Midbrain (tissue), 1 donor: ENCODE results near the gene SATB1.
"Not testable (repeated sequence)": the region's sequence is repeated elsewhere in the genome, so short reads cannot be mapped to it uniquely, and the experiment has no call there.

Experiments used
- DNase-seq: peaks from one replicate; lab custom pipeline; 2025; lab: John Stamatoyannopoulos, UW

SATB1 gene

DNA sequence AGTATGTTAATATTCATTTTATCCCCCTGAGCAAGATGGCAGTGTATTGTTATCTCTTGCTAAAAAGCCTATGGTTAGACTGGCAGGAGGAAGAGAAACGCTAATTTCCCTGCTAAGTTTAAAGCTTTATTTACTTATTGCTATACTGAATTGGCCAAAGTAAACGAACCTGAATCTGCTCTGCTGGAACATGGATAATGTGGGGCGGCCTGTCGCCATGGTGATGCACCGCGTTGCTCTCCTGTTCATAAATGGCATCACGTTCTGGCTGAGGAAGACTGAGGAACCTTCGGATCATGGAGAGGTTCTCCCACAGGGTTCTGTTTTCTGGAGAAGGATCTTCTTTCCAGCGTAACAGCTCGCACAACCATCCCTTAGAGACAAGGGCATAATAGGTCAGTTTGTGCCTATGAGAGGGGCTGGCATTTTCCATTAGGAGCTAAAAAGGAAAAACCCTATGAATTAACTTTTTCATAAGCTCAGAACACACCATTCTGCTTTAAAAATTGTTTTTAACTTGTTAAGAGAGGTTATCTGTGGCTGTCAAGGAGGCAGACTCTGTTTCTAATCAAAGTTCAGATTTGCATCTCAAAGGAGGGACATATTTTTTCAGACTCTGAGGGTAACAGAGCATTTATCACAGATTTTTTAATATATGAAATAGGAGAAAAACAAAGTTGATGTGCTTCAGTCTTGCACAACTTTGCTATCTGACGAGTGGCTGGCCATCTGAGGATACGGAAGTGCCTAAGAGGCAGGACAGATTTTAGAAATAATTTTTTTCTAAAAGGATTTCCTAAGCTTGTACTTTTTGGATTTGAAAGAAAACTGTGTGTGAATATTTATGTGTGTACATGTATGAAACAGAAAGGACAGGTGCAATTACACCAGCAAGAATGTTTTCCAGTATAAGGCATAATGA is 73.1 kb downstream of the SATB1 start:
- no peak for DNase-seq

DNA sequence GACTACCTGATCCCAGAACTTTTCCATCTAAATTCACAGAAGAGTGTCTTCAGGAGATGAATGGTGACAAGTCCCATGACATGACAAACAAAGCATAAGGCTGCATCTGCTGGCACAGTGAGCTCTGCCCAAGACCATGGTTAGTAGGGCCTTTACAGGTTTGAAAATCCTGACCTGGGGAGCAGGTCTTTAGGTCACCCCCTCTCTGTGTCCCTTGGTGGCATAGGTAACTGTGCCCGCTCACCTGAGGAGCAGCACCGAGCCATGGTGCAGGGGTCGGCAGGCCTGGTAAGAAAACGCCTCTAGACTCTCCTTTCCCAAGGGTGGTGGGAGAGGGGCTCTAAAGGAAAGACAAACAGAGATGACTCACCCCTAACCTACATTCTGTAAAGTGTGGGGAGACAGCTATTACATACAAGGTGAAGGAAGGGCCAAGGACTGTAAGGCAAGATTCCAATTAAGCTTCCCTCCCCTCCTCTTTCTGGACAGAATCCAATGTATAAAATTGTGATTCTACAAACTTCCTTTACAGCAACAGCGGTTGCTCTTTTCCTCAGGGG is 74.0 kb downstream of the SATB1 start:
- no peak for DNase-seq

DNA sequence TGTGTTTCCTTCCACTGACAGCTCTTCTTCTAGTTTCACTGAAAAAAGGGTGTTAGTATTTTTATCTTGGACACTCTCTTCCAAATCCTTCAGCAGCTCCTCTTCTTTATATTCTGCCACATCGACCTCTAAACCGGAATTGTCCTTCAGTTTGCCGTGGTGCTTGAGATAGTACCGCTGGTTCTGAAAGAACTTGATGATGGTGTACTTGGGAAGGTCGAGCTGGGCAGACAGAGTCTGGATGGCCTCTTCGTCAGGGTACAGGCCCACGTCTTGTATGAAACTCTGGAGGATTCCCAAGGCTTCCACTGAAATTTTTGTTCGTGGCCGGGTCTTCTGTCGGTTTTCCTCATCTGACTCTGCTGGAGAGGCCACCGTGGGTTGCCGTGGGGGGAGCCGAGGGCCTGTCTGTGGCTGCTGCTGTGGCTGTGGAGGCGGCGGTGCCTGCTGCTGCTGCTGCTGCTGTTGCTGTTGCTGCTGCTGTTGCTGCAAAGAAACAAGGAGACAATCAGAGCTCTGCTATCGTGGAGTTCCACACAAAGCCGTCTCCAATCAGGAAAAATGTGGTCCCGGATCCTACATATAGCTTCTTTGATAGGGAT is 75.8 kb downstream of the SATB1 start:
- no peak for DNase-seq

- no peak for DNase-seq
Observed at GRCh38 chr3:18346097-18346496, 79.0 kb downstream of the SATB1 start.

- no peak for DNase-seq
Observed at GRCh38 chr3:18345015-18345367, 80.1 kb downstream of the SATB1 start.

DNA sequence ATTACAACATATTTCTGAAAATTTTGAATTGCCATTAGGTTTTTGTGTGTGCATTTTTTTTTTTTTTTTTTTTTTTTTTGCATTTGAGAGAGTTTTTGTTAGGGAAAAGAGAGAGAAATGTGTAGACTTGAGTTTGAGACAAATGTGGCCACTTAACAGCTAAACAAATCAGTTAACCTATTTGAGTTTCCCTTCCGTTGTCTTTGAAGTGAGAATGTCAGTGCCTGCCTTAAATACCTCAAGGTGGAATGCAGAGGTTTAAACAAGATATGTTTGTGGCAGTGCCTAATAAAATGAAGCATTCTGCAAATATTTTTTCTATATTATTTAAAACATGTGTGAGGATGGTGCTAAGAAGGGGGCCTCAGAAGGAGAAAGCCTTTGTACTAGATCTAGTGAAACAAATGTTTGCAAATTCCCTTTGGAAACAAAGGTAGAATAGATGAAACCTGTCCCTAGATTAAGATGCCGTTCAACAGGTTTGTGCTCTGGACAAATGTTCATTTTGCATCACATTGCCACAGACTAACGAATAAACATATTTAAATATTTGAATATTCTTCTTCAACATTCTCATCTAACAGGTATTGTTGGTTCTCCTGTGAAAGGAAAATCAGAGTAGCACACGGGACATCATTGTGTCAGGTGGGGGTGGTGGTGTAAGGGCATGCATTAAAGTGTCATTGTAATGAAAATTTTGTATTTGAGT is 80.7 kb downstream of the SATB1 start:
- no peak for DNase-seq

- DNase-seq = no peak
Observed at GRCh38 chr3:18343809-18344208, 81.3 kb downstream of the SATB1 start.

- DNase-seq = no peak
Observed at GRCh38 chr3:18338827-18339514, 86.2 kb downstream of the SATB1 start.

- DNase-seq = no peak
Observed at GRCh38 chr3:18337231-18337630, 87.9 kb downstream of the SATB1 start.

- no peak for DNase-seq
Observed at GRCh38 chr3:18334837-18335601, 90.1 kb downstream of the SATB1 start.

DNA sequence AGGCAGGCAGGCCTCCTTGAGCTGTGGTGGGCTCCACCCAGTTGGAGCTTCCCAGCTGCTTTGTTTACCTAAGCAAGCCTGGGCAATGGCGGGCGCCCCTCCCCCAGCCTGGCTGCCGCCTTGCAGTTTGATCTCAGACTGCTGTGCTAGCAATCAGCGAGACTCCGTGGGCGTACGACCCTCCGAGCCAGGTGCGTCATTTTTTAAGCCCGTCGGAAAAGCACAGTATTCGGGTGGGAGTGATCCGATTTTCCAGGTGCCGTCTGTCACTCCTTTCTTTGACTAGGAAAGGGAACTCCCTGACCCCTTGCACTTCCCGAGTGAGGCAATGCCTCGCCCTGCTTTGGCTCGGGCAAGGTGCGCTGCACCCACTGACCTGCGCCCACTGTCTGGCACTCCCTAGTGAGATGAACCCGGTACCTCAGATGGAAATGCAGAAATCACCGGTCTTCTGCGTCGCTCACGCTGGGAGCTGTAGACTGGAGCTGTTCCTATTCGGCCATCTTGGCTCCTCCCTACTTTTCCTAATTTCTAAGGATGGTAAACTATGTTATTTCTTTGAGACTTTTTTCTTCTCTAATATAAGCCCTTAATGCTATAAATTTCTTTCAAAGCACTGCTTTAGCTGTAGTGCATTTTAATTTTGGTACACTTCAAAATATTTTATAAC is 94.2 kb downstream of the SATB1 start:
- DNase-seq = not testable (repeated sequence)

GRCh38 chr3:18308096-18308650 is 117.0 kb downstream of the SATB1 start:
- DNase-seq = no peak

GRCh38 chr3:18307529-18307928 is 117.6 kb downstream of the SATB1 start:
- DNase-seq = no peak

DNA sequence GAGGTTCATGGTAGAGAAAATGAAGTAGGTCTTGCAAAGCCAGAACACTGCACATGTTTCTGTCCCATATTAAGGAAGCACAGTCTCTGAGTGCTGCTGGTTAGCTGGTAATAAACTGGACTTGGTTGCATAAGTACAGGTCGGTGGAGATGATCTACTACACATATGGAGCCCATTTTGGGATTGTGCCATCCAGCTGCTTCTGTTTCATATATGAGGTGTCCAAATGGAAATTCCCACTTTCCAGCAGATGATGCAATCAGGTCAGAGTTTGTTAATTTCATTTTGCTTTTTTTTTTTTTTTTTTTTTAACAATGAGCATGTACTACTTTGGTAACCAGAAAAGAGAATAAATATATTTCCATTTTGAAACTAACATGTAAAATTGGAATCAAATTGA is 122.6 kb downstream of the SATB1 start:
- no peak for DNase-seq

- no peak for DNase-seq
Observed at GRCh38 chr3:18301781-18302180, 123.4 kb downstream of the SATB1 start.

- DNase-seq = no peak
Observed at GRCh38 chr3:18300916-18301315, 124.2 kb downstream of the SATB1 start.

DNA sequence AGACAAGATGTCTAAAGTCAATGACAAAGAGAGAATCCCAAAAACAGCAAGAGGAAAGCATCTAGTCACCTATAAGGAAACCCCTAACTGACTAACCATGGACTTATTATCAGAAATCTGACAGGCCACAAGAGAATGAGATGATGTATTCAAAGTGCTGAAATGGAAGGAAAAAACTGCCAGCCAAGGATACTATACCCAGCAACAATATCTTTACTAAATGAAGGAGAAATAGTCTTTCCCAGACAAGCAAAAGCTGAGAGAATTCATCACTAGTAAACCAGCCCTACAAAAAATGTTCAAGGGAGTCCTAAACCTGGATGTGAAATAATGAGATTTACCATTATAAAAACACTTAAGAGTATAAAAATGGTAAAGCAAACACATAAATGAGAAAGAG is 128.0 kb downstream of the SATB1 start:
- no peak for DNase-seq
